GM23338 (cell line): ENCODE results near the gene TMEM63B. TPM values are rescaled to one million over a fixed set of nuclear protein-coding genes. Genes with fewer than 3 reads are reported as not detected.

Experiments
- ATAC-seq: fragments of 200-7000 bp; cut with Tn5 transposase; 3 replicates; pipeline ENCODE4 v1.9.1; 2020
- DNase-seq: peaks from one replicate; pipeline ENCODE4 v3.0.0-alpha.2; 2015; ENCODE audit warnings: low spot score
- H2AFZ ChIP-seq: fragments of 200-600 bp; sonication (generic); 2 replicates; pipeline ENCODE4 v1.8.0; 2016; ENCODE audit warnings: antibody characterized with exemption, mild to moderate bottlenecking, moderate library complexity
- H3F3A ChIP-seq: fragments of 200-600 bp; sonication (generic); replicated peaks from 2 replicates; pipeline ENCODE4 v1.8.0; 2017; ENCODE audit warnings: antibody characterized with exemption, mixed run types, low read depth
- H3K27ac ChIP-seq: fragments of 200-600 bp; sonication (generic); 2 replicates; pipeline ENCODE4 v1.6.1; 2016; ENCODE audit warnings: low read depth
- H3K27me3 ChIP-seq: fragments of 200-600 bp; sonication (generic); 2 replicates; pipeline ENCODE4 v1.8.0; 2016; ENCODE audit warnings: mild to moderate bottlenecking, mixed run types, moderate library complexity; ENCODE audit not compliant: insufficient read depth
- H3K36me3 ChIP-seq: fragments of 200-600 bp; sonication (generic); 2 replicates; pipeline ENCODE4 v1.8.0; 2016; ENCODE audit warnings: mild to moderate bottlenecking; ENCODE audit not compliant: insufficient read depth
- H3K4me1 ChIP-seq: fragments of 200-600 bp; sonication (generic); 2 replicates; pipeline ENCODE4 v1.8.0; 2016; ENCODE audit warnings: mild to moderate bottlenecking, moderate library complexity; ENCODE audit not compliant: insufficient read depth
- H3K4me2 ChIP-seq: fragments of 200-600 bp; sonication (generic); 2 replicates; pipeline ENCODE4 v1.7.1; 2017; ENCODE audit warnings: mixed run types
- H3K4me3 ChIP-seq: fragments of 200-600 bp; sonication (generic); 2 replicates; pipeline ENCODE4 v1.6.1; 2016; ENCODE audit warnings: mixed run types
- H3K79me2 ChIP-seq: fragments of 200-600 bp; sonication (generic); replicated peaks from 2 replicates; pipeline ENCODE4 v1.8.0; 2017; ENCODE audit warnings: mild to moderate bottlenecking; ENCODE audit not compliant: insufficient read depth
- H3K9me2 ChIP-seq: fragments of 200-600 bp; sonication (generic); 2 replicates; pipeline ENCODE4 v1.8.0; 2017; ENCODE audit not compliant: insufficient read depth
- H4K20me1 ChIP-seq: fragments of 200-600 bp; sonication (generic); replicated peaks from 2 replicates; pipeline ENCODE4 v1.8.0; 2017; ENCODE audit warnings: mild to moderate bottlenecking; ENCODE audit not compliant: insufficient read depth
- H3K27ac Mint-ChIP-seq: 2 replicates; pipeline ENCODE4 v1.8.0; 2020; ENCODE audit warnings: inconsistent platforms, mild to moderate bottlenecking, moderate library complexity, mixed read lengths
- H3K27me3 Mint-ChIP-seq: 3 replicates; pipeline ENCODE4 v1.8.0; 2022; ENCODE audit warnings: low read depth, mild to moderate bottlenecking, moderate library complexity, mixed read lengths, inconsistent platforms; ENCODE audit not compliant: insufficient read depth, poor library complexity
- H3K36me3 Mint-ChIP-seq: 3 replicates; pipeline ENCODE4 v1.8.0; 2021; ENCODE audit warnings: low read depth, mild to moderate bottlenecking, inconsistent platforms, moderate library complexity, mixed read lengths
- H3K4me1 Mint-ChIP-seq: 3 replicates; pipeline ENCODE4 v1.8.0; 2020; ENCODE audit warnings: mild to moderate bottlenecking, inconsistent platforms, mixed read lengths
- H3K4me3 Mint-ChIP-seq: 3 replicates; pipeline ENCODE4 v1.8.0; 2021; ENCODE audit warnings: moderate library complexity, mild to moderate bottlenecking, inconsistent platforms, mixed read lengths
- H3K9me3 Mint-ChIP-seq: 3 replicates; pipeline ENCODE4 v1.8.0; 2020; ENCODE audit warnings: moderate library complexity, mild to moderate bottlenecking, inconsistent platforms, mixed read lengths
- CREB1 ChIP-seq: fragments of 250-450 bp; sonication (Bioruptor Pico); IDR thresholded peaks from 2 replicates; pipeline ENCODE4 v1.5.0; 2020; ENCODE audit warnings: low read depth, mild to moderate bottlenecking, moderate library complexity
- EZH2 ChIP-seq: fragments of 200-600 bp; sonication (generic); IDR thresholded peaks from one replicate; pipeline ENCODE4 v1.8.0; 2017; ENCODE audit warnings: antibody characterized with exemption, mild to moderate bottlenecking, low read depth; ENCODE audit not compliant: unreplicated experiment
- POLR2AphosphoS5 ChIP-seq: IDR thresholded peaks from 2 replicates; pipeline ENCODE4 v1.6.1; 2016; ENCODE audit warnings: antibody characterized with exemption, low read depth
- STAT1 ChIP-seq: IDR thresholded peaks from one replicate; pipeline ENCODE4 v1.6.1; 2016; ENCODE audit warnings: antibody characterized with exemption; ENCODE audit not compliant: unreplicated experiment
- ZNF331 ChIP-seq: fragments of 250-450 bp; sonication (Bioruptor Pico); IDR thresholded peaks from 2 replicates; pipeline ENCODE4 v1.5.0; 2020; ENCODE audit warnings: low read depth, mild to moderate bottlenecking, moderate library complexity
- polyA plus RNA-seq: library from polyadenylated mRNA; unstranded; fragments of >200 nt; fragmentation: Nextera tagmentation; extraction: Ambion mirVana; gene quantifications from 2 replicates; pipeline ENCODE4 v1.2.1, GENCODE V29; 2016
- total RNA-seq: library from RNA; depleted of rRNA; stranded (reverse); fragments of >200 nt; shearing (Covaris generic); gene quantifications from 2 replicates; pipeline ENCODE4 v1.2.3, GENCODE V29; 2014
- TF ChIP-seq, protein P1 (sequence below): fragments of 250-450 bp; sonication (Bioruptor Pico); IDR thresholded peaks from 2 replicates; pipeline ENCODE4 v1.5.0; 2020; ENCODE audit warnings: mild to moderate bottlenecking, moderate library complexity
- TF ChIP-seq, protein P2 (sequence below): IDR thresholded peaks from 2 replicates; pipeline ENCODE4 v1.6.1; 2016; ENCODE audit warnings: antibody characterized with exemption

The TMEM63B gene
- total and polyA plus RNA-seq, 2 experiments from 2014 or later, result 10.1 to 36.0 TPM

GRCh38 chr6:44149369-44150012 is 22.1 kb downstream of the TMEM63B start (continued):
- TF ChIP-seq, protein P1, sequence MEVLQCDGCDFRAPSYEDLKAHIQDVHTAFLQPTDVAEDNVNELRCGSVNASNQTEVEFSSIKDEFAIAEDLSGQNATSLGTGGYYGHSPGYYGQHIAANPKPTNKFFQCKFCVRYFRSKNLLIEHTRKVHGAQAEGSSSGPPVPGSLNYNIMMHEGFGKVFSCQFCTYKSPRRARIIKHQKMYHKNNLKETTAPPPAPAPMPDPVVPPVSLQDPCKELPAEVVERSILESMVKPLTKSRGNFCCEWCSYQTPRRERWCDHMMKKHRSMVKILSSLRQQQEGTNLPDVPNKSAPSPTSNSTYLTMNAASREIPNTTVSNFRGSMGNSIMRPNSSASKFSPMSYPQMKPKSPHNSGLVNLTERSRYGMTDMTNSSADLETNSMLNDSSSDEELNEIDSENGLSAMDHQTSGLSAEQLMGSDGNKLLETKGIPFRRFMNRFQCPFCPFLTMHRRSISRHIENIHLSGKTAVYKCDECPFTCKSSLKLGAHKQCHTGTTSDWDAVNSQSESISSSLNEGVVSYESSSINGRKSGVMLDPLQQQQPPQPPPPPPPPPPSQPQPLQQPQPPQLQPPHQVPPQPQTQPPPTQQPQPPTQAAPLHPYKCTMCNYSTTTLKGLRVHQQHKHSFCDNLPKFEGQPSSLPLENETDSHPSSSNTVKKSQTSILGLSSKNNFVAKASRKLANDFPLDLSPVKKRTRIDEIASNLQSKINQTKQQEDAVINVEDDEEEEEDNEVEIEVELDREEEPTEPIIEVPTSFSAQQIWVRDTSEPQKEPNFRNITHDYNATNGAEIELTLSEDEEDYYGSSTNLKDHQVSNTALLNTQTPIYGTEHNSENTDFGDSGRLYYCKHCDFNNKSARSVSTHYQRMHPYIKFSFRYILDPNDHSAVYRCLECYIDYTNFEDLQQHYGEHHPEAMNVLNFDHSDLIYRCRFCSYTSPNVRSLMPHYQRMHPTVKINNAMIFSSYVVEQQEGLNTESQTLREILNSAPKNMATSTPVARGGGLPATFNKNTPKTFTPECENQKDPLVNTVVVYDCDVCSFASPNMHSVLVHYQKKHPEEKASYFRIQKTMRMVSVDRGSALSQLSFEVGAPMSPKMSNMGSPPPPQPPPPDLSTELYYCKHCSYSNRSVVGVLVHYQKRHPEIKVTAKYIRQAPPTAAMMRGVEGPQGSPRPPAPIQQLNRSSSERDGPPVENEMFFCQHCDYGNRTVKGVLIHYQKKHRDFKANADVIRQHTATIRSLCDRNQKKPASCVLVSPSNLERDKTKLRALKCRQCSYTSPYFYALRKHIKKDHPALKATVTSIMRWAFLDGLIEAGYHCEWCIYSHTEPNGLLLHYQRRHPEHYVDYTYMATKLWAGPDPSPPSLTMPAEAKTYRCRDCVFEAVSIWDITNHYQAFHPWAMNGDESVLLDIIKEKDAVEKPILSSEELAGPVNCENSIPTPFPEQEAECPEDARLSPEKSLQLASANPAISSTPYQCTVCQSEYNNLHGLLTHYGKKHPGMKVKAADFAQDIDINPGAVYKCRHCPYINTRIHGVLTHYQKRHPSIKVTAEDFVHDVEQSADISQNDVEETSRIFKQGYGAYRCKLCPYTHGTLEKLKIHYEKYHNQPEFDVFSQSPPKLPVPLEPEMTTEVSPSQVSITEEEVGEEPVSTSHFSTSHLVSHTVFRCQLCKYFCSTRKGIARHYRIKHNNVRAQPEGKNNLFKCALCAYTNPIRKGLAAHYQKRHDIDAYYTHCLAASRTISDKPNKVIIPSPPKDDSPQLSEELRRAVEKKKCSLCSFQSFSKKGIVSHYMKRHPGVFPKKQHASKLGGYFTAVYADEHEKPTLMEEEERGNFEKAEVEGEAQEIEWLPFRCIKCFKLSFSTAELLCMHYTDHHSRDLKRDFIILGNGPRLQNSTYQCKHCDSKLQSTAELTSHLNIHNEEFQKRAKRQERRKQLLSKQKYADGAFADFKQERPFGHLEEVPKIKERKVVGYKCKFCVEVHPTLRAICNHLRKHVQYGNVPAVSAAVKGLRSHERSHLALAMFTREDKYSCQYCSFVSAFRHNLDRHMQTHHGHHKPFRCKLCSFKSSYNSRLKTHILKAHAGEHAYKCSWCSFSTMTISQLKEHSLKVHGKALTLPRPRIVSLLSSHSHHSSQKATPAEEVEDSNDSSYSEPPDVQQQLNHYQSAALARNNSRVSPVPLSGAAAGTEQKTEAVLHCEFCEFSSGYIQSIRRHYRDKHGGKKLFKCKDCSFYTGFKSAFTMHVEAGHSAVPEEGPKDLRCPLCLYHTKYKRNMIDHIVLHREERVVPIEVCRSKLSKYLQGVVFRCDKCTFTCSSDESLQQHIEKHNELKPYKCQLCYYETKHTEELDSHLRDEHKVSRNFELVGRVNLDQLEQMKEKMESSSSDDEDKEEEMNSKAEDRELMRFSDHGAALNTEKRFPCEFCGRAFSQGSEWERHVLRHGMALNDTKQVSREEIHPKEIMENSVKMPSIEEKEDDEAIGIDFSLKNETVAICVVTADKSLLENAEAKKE (CRISPR knock-in tag), result no peak
- no peak for TF ChIP-seq CREB1 (CRISPR knock-in tag)
- TF ChIP-seq STAT1, result no peak

DNA sequence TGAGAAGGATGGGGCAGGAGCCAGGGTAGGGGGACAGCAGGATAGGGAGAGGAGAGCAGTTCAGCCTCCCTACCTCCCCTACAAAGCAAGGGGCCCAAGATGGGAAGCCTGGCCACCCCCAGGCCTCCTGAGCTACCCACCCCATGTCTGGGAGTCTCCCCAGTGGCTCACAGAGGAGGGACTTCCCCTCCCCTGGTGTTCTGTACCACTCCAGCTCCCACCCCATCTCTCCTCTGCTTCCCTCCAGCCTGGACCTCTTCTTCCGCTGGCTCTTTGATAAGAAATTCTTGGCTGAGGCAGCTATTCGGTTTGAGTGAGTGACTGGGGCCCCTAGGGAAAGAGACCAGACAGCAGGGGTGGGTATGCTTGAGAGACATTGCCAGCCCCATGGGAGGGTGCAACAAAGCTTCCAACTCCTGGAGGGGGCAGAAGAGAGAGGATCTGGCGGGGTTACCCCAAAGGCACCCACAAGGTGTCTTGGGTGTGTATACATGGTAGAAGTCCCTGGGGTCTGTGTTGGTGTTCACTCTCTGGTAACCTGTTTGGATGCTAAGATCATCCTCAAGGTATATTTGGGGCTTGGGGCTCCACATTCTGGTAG is 23.1 kb downstream of the TMEM63B start:
- no peaks in the 10 kb centered on the region; the same call in 1 of the 2 replicates for H3K4me1 ChIP-seq
- H2AFZ ChIP-seq, result no peak overlapping the region
- H3K36me3 Mint-ChIP-seq, result peaks cover 32% of the 10 kb centered on the region
- no peaks in the 10 kb centered on the region for H4K20me1 ChIP-seq
- peaks cover 15% of the 10 kb centered on the region for H3K27me3 Mint-ChIP-seq
- 0 out of 2 replicates have a peak, but pooled peaks cover 3% of the 10 kb centered on the region for H3F3A ChIP-seq
- H3K4me3 ChIP-seq, result no peak overlapping the region
- H3K9me2 ChIP-seq, result no peaks in the 10 kb centered on the region
- H3K27ac Mint-ChIP-seq, result no peak overlapping the region
- H3K4me1 Mint-ChIP-seq, result peaks cover 13% of the 10 kb centered on the region
- H3K4me2 ChIP-seq, result no peak overlapping the region
- no peaks in the 10 kb centered on the region for H3K36me3 ChIP-seq
- no peak overlapping the region for H3K27ac ChIP-seq
- H3K9me3 Mint-ChIP-seq, result no peaks in the 10 kb centered on the region
- H3K79me2 ChIP-seq, result no peaks in the 10 kb centered on the region
- DNase-seq, result no peak
- no peaks in the 10 kb centered on the region for H3K27me3 ChIP-seq
- H3K4me3 Mint-ChIP-seq, result no peak overlapping the region
- ATAC-seq, result no peak
- TF ChIP-seq EZH2, result no peak
- TF ChIP-seq POLR2AphosphoS5, result no peak
- no peak for TF ChIP-seq STAT1
- TF ChIP-seq ZNF331 (CRISPR knock-in tag), result no peak
- TF ChIP-seq, protein P2, sequence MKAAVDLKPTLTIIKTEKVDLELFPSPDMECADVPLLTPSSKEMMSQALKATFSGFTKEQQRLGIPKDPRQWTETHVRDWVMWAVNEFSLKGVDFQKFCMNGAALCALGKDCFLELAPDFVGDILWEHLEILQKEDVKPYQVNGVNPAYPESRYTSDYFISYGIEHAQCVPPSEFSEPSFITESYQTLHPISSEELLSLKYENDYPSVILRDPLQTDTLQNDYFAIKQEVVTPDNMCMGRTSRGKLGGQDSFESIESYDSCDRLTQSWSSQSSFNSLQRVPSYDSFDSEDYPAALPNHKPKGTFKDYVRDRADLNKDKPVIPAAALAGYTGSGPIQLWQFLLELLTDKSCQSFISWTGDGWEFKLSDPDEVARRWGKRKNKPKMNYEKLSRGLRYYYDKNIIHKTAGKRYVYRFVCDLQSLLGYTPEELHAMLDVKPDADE, result no peak
- TF ChIP-seq, protein P1 (CRISPR knock-in tag), result no peak
